H1 (cell line): ENCODE results near the gene PLA2R1. TPM values are rescaled to one million over a fixed set of nuclear protein-coding genes. Genes with fewer than 3 reads are reported as not detected.

ENCODE experiments used
- SIX5 ChIP-seq: IDR thresholded peaks from 2 replicates; pipeline ENCODE4 v1.6.1; 2011; ENCODE audit warnings: mild to moderate bottlenecking, low read depth, low read length
- SRF ChIP-seq: IDR thresholded peaks from 2 replicates; pipeline ENCODE4 v1.6.1; 2011; ENCODE audit warnings: mild to moderate bottlenecking, low read depth, low read length, moderate library complexity
- polyA plus RNA-seq, 7 experiments: library from polyadenylated mRNA; depleted of rRNA in 3 of 7; stranded (reverse) in 5 of 7; unstranded in 2 of 7; fragments of >200 nt in 5 of 7; fragments of 200-250 nt in 2 of 7; gene quantifications; 1 replicate in 5 of 7; 2 replicates in 1 of 7; 4 replicates in 1 of 7; pipeline versions ENCODE4 v1.2.1 to v1.2.3, GENCODE V29; 2011 to 2013; ENCODE audit warnings: missing spikeins in 2 of 7, mixed read lengths in 2 of 7
- total RNA-seq: library from RNA; stranded (reverse); fragmentation: NEBNext Ultra II Directional; extraction: Animal tissue kit (Norgen Biotek cat#: 25700); gene quantifications from 2 replicates; pipeline ENCODE4 v1.2.1, GENCODE V29; 2021

The PLA2R1 gene
- total and polyA plus RNA-seq, 2 of the 8 experiments (the other 6 are each of a cell fraction or from before 2014, with no cell fraction given): 0.65 to 1.5 TPM

- TF ChIP-seq SIX5 (no peak), SRF (no peak)
Measured at GRCh38 chr2:160063271-160063670, 856 bp upstream of the PLA2R1 start (continued).
